GM12873 (cell line): ENCODE results near the gene SOST.

ENCODE experiments used
- CTCF ChIP-seq: IDR thresholded peaks from 2 replicates; pipeline ENCODE4 v1.5.1; 2012; ENCODE audit warnings: low read depth, mild to moderate bottlenecking, moderate library complexity, low read length, control low read depth; ENCODE audit not compliant: insufficient read depth; ENCODE audit errors: missing control alignments

SOST gene

GRCh38 chr17:43722870-43723665, 35.5 kb downstream of the SOST start:
- no peak for TF ChIP-seq CTCF

- no peak for TF ChIP-seq CTCF
Observed at GRCh38 chr17:43722269-43722619, 36.3 kb downstream of the SOST start.

- TF ChIP-seq CTCF, result no peak
Observed at GRCh38 chr17:43721537-43722268, 36.9 kb downstream of the SOST start.

- TF ChIP-seq CTCF, result no peak
Observed at GRCh38 chr17:43720311-43721060, 38.1 kb downstream of the SOST start.

GRCh38 chr17:43719578-43719977, 39.0 kb downstream of the SOST start:
- no peak for TF ChIP-seq CTCF

GRCh38 chr17:43718544-43718943, 40.0 kb downstream of the SOST start:
- no peak for TF ChIP-seq CTCF

- no peak for TF ChIP-seq CTCF
Observed at GRCh38 chr17:43717913-43718312, 40.7 kb downstream of the SOST start.
